Nephron (organoid): ENCODE measurements around the gene CCND1.
"Not testable (repeated sequence)": the region's sequence is repeated elsewhere in the genome, so short reads cannot be mapped to it uniquely, and the experiment has no call there.

Experiments
- H3K27ac Mint-ChIP-seq, 3 experiments: 2 replicates each; pipeline ENCODE4 v1.8.0; 2020; ENCODE audit warnings: mixed read lengths in 3 of 3, mild to moderate bottlenecking in 2 of 3, moderate library complexity in 1 of 3
- H3K27me3 Mint-ChIP-seq: 2 replicates; pipeline ENCODE4 v1.8.0; 2021; ENCODE audit warnings: low read depth, mild to moderate bottlenecking, moderate library complexity, mixed read lengths
- H3K36me3 Mint-ChIP-seq: 2 replicates; pipeline ENCODE4 v1.8.0; 2020; ENCODE audit warnings: low read depth, mixed read lengths
- H3K4me1 Mint-ChIP-seq: 2 replicates; pipeline ENCODE4 v1.8.0; 2020; ENCODE audit warnings: mixed read lengths
- H3K4me3 Mint-ChIP-seq, 3 experiments: 2 replicates each; pipeline ENCODE4 v1.8.0; 2020; ENCODE audit warnings: mild to moderate bottlenecking in 3 of 3, mixed read lengths in 3 of 3, moderate library complexity in 2 of 3
- H3K9me3 Mint-ChIP-seq: 2 replicates; pipeline ENCODE4 v1.8.0; 2020; ENCODE audit warnings: mixed read lengths
- TF ChIP-seq, protein P1 (sequence below), 3 experiments: fragments of 200-600 bp; sonication (generic); IDR thresholded peaks; one replicate each; pipeline ENCODE4 v1.5.0; 2021; ENCODE audit warnings: antibody characterized with exemption in 3 of 3; ENCODE audit not compliant: unreplicated experiment in 3 of 3

Gene CCND1

DNA sequence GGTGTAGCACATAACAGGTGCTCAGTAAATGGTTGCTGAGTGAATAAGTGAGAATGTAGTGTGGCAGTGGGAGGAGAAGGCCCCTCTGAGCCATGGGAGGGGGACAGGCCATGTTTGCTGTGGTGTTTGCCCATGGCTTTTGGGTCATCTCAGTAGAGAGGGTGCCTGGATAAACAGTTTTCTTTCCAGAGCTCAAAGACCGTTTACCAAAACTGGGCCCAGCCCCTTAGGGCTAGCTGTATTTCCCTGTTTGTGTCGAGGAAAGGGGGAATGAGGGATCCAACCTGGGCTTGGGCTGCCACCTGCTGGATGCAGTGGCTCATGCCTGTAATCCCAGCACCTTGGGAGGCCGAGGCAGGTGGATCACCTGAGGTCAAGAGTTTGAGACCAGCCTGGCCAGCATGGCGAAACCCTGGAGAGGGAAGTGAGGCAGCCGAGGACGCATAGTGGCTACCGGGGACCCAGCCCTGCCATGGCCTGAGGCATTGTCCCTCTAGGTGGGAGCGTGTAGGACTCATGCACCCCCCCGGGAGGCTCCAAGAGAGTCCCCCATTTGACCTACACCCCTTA is 42.9 kb downstream of the CCND1 start:
- no peak overlapping the region for H3K27ac Mint-ChIP-seq
- TF ChIP-seq, protein P1, sequence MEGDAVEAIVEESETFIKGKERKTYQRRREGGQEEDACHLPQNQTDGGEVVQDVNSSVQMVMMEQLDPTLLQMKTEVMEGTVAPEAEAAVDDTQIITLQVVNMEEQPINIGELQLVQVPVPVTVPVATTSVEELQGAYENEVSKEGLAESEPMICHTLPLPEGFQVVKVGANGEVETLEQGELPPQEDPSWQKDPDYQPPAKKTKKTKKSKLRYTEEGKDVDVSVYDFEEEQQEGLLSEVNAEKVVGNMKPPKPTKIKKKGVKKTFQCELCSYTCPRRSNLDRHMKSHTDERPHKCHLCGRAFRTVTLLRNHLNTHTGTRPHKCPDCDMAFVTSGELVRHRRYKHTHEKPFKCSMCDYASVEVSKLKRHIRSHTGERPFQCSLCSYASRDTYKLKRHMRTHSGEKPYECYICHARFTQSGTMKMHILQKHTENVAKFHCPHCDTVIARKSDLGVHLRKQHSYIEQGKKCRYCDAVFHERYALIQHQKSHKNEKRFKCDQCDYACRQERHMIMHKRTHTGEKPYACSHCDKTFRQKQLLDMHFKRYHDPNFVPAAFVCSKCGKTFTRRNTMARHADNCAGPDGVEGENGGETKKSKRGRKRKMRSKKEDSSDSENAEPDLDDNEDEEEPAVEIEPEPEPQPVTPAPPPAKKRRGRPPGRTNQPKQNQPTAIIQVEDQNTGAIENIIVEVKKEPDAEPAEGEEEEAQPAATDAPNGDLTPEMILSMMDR (IDR thresholded peaks at IDR 0.05; ENCODE audit: unreplicated experiment in 3 of 3): peak; percentile 31 to 54 (median 36)
- H3K27me3 Mint-ChIP-seq: peaks cover 21% of the 10 kb centered on the region
- no peaks in the 10 kb centered on the region for H3K36me3 Mint-ChIP-seq
- no peak overlapping the region for H3K4me3 Mint-ChIP-seq
- H3K4me1 Mint-ChIP-seq: no peaks in the 10 kb centered on the region
- no peaks in the 10 kb centered on the region for H3K9me3 Mint-ChIP-seq

DNA sequence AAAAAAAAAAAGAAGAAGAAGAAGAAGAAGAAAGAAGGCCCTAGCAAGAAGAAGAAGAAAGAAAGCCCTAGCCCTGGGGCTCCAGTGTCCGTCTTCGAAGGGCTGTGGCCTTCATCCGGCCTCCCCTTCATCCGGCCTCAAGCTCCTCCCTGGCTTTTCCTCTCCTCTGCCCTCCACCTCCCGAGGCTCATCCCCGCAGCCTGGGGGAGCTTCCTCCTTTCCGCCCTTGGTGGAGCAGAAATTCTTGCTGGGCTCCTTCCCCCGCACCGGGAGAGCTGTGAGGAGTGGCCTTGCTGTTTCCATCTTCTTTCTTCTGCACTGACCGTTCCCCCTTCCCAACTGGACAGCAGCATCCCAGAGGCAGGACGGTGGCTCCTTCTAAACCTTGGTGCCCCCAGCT is 43.7 kb downstream of the CCND1 start:
- no peak overlapping the region for H3K27ac Mint-ChIP-seq
- TF ChIP-seq, protein P1 (IDR thresholded peaks at IDR 0.05; ENCODE audit: unreplicated experiment in 3 of 3): no peak
- no peak overlapping the region for H3K4me3 Mint-ChIP-seq
- H3K4me1 Mint-ChIP-seq: no peaks in the 10 kb centered on the region
- peaks cover 26% of the 10 kb centered on the region for H3K27me3 Mint-ChIP-seq
- H3K36me3 Mint-ChIP-seq: no peaks in the 10 kb centered on the region
- H3K9me3 Mint-ChIP-seq: no peaks in the 10 kb centered on the region

DNA sequence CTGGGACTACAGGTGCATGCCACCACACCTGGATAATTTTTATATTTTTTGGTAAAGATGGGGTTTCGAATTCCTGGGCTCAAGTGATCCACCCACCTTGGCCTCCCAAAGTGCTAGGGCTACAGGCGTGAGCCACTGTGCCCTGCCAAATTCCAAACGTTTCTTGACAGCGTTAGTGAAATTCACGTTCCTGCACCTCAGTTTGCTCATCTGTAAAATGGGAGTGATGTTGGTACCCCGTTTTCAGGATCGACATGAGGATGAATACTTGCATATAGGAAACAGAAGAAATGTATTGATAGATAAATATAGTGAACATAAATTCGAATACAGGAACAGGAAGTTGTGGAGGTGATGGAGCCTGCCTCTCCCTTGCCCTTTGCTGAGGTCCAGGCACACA is 44.4 kb downstream of the CCND1 start:
- Mint-ChIP-seq H3K27me3 (peaks cover 29% of the 10 kb centered on the region), H3K27ac (no peak overlapping the region), H3K4me3 (no peak overlapping the region), H3K36me3 (no peaks in the 10 kb centered on the region), H3K4me1 (no peaks in the 10 kb centered on the region), H3K9me3 (no peaks in the 10 kb centered on the region)
- TF ChIP-seq, protein P1 (IDR thresholded peaks at IDR 0.05; ENCODE audit: unreplicated experiment in 3 of 3): no peak

DNA sequence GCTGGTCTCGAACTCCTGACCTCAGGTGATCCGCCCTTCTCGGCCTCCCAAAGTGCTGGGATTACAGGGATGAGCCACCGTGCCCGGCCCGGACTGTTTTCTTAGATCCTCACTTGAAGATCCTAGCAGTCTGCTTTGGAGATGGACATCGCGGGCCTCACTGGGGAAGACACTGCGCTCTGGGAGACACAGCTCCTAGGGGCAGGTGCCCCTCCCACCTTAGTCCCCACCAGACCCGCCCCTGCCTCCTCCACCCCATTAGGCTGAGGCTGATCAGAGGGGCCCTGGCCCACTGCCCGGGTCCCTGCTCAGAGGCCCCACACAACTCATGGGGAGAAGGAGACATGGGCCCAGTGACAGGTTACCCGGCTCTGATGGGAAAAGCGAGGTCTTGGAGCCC is 45.5 kb downstream of the CCND1 start:
- Mint-ChIP-seq H3K9me3 (peaks cover 3% of the 10 kb centered on the region), H3K4me1 (no peaks in the 10 kb centered on the region), H3K27me3 (peaks cover 33% of the 10 kb centered on the region), H3K36me3 (no peaks in the 10 kb centered on the region), H3K4me3 (peak overlapping the region in 1 of 3 experiments; percentile 6), H3K27ac (no peak overlapping the region)
- TF ChIP-seq, protein P1 (IDR thresholded peaks at IDR 0.05; ENCODE audit: unreplicated experiment in 3 of 3): no peak

DNA sequence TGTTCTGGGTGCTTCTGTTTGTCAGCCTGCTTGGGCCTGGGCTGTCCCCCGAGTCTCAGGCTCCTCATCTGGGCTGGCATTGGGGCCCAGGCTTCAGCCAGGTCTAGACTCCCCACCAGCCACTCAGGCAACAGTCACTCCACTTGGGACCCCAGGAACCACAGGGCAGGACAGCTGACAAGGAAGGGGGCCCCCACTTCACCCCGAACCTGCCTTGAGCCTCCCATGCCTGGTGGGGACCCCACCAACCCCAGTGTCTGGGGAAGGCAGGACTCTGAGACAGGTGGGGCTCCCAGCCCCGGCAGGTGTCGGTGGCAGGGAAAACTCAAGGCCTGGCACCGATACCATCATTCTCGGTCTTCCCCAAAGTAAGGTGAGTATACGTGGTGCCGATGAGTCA is 45.9 kb downstream of the CCND1 start:
- Mint-ChIP-seq H3K4me3 (no peak overlapping the region), H3K4me1 (no peaks in the 10 kb centered on the region), H3K27me3 (peaks cover 33% of the 10 kb centered on the region), H3K27ac (no peak overlapping the region), H3K9me3 (peaks cover 7% of the 10 kb centered on the region), H3K36me3 (no peaks in the 10 kb centered on the region)
- TF ChIP-seq, protein P1 (IDR thresholded peaks at IDR 0.05; ENCODE audit: unreplicated experiment in 3 of 3): no peak

DNA sequence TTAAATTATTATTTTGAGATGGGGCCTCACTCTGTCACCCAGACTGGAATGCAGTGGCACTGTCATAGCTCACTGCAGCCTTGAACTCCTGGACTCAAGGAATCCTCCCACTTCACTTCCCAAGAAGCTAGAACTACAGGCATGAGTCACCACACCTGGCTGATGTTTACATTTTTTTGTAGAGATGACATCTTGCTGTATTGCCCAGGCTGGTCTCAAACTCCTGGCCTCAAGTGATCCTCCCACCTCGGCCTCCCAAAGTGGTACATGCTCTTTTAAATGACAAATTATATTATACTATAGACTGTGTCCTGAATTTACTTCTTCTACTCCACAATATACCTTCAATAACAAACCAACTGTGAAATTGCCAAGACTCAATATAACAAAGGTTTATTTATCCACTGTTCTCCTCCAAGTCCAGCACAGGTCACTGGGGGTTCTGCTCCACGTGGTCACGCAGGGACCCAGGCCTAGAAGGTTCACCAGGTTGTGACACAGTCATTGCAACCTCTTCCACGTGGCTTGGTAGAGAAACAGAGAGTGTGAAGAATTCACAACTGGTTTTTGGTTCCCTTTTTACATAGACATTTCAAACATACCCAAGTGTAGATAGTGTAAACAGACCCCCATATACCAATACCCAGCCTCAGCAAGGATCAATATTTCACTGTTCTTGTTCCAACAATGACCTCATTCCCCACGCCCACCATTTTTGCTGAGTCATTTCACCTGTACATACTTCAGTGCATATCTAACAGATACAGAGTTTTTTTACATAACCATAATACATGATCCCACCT is 47.2 kb downstream of the CCND1 start:
- H3K27ac Mint-ChIP-seq, H3K4me1 Mint-ChIP-seq, H3K4me3 Mint-ChIP-seq, H3K36me3 Mint-ChIP-seq: not testable (repeated sequence)
- Mint-ChIP-seq H3K9me3 (peaks cover 14% of the 10 kb centered on the region), H3K27me3 (peaks cover 41% of the 10 kb centered on the region)
